8988T (cell line): ENCODE results near the gene HPCAL4.

ENCODE experiments used
- DNase-seq: peaks from one replicate; pipeline ENCODE4 v3.0.0; 2011

HPCAL4 gene

DNA sequence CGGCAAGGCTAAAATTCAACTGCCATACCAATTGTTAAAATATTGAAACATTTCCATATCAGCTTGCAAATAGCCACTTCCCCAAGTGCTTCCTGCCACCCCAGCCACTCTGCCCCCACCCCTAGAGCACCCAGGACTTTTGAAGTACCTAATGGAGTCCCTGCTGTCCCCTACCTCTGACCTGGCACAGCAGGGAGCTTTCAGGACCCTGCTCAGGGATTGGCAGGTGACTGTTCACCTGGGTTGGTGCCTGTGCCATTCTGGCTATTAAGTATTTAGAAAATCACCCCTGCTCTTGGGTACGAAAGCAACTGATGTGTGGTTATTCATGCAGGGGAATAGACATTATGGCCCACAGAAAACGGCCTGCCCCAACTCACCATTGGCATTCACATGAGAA is 9.1 kb upstream of the HPCAL4 start:
- DNase-seq: no peak

DNA sequence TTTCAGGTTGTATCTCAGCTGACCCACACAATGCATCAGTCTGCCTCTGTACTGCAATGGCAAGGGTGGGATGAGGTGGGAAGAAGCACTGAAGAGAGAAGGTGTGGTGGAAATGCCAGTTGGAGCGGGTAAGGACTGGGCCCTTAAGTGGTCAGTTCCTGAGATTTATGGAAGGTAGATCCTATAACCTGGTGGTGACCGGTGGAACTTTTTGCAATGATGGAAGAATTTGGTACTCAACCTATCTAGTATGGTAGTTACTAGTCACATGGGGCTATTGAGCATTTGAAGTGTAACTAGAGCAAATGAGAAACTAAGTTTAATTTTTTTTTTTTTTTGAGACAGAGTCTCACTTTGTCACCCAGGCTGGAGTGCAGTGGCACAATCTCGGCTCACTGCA is 8.2 kb upstream of the HPCAL4 start:
- DNase-seq: no peak

DNA sequence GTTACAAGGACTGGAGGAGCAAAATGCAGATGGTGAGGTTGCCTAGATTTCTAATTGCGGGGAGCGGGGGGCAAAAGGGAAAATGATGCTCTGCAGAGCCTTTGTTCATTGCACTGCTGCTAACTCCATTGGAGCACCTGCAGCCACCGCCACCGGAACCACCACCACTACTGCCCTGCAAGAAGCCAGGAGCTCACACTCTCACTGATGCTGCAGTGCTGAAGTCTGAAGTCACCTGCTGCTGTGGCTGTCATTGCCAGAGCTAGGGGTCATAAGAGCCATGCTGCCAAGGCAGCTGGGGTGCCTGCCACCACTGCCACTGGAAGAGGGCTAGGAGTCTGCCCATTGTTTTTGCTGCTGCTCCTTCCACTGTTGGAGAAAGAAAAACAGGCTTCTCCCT is 7.3 kb upstream of the HPCAL4 start:
- DNase-seq: no peak

DNA sequence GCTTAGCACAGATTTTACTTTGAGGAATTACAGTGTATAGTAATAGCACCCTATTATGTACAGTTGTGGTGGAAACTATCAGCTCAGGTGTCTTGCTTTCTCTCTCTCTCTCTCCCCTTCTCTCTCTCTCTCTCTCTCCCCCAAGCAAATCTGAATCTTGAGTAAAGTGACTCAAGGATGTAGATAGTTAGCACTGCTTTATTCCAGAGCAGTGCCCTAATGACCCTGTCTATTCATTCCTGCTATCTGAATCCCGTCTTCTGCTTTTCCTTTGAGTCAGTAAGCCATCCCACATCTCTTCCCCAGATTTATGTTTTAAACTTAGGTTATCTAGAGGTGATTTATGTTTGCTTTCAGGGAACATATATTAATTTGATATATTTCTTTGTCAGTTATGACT is 5.2 kb upstream of the HPCAL4 start:
- no peak for DNase-seq

DNA sequence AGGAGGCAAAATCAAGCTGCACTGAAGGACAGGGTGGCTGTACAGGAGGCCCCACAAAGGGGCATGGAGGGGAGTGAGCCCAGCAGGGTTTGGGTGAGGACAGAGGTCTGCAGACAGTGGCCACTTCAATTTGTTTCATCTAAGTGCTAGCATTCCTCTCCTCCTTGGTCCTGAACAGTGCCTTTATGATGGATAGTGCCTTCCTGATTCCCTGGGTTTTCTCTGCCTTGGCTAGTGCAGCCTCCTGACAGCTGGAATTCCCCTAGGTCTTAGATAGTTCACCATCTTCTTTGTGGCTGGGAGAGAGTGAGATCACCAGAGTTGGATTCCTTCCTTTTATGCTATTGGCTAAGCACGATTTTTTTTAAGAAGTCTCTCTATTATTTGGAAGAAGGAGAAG is 3.8 kb upstream of the HPCAL4 start:
- DNase-seq: no peak

DNA sequence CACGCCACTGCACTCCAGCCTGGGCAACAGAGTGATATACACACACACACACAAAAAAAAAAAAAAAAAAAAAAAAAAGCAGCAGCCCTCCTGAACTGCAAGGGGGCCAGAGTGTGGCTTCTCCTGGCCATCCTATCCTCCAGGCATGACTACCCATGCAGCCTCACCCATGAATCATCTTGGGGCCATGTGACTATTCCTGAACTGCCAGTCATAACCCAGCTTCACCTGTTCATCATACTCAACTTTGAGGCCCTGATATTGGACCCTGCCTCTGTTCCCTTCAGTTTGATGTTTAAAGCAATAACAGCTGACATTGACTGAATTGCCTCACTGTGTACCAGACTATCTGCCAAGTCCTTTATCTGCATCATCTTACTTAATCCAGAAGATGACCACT is 2.8 kb upstream of the HPCAL4 start:
- DNase-seq: no peak

DNA sequence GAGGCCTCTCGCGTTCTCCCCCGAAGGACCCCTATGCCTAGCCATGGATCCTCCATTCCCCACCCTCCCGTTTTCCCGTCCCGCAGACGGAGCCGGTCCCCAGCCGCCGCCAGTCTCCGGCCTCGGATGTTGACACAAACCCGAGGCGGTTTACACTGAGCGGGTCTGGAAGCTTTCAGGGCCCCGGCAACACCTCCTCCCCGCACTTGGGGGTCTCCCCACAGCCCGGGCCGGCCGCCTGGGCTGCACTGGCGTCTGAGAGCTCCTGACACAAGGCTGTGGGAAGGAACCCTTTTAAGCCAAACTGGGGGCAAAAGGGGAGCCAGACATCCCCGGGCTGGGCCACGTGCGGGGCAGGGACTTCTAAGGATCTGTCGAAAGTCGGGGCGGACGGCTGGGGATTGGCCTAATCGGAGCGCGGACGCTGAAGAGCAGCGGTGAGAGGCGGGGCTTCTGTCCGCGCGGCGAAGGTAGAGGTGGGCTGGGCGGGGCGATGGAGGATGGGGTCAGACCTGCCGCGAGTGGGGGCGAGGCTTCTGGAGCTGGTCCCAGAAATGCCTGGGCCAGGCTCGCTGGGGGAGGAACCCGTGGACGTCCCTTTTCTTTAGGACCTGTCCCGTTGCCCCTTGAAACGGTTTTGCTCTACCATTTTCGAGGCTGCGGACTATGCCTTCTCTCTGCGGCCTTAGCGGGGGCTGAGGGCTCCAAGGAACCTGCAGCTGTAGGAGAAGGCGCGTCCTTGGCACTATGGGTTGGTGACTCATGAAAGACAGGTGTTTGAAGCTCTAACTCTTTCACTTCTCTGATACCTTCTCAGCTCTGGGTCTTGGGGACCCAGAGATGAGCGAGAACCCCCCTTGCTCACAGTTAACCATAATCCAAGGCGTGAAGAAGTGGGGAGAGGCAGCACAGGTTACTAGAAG is 1.2 kb upstream of the HPCAL4 start:
- DNase-seq: no peak

DNA sequence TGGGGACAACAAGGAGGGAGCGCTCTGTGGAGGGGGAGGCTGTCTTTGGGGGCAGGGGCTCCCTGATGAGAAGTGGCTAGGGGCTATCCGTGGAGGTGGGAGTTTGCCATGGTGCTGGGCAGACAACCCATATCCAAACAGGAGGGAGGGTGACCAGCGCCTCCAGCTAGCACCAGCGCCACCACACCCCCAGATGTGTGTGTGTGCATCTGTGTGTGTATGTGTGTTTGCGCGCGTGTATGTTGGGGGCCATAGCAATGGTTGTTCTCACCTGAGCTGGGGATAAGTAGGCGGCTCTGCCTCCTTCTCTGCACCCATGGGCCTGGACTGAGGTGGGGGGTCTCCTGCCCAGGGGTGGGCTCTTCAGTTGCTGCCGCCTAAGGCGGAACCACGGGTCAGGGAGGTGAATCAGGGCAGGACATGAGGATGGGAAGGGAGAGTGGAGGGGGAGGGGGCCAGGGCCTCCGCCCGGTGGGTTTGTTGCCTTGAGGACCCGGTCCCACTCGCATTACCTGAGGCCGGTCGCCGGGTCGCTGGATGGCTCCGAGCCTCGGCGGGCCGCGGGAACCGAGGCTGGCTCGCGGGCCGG is 345 bp downstream of the HPCAL4 start:
- no peak for DNase-seq

DNA sequence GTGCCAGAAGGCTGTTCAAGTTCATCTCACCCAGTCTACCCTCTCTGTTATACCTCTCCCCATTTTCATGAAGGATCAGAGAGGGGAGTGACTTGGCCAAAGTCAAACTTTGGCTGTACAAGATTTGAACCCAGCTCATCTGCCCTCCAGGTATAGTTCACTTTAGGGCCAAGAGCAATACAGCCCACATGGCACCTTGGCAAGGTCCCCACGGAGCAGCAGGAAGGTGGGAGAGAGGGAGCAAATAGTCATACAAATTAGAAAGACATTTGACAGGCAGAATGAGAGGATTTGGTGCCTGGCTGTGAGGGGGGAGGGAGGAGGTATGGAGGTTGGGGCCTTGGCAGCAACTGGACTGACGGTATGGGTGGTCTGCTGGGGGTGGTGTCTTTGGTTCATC is 1.0 kb downstream of the HPCAL4 start:
- no peak for DNase-seq

DNA sequence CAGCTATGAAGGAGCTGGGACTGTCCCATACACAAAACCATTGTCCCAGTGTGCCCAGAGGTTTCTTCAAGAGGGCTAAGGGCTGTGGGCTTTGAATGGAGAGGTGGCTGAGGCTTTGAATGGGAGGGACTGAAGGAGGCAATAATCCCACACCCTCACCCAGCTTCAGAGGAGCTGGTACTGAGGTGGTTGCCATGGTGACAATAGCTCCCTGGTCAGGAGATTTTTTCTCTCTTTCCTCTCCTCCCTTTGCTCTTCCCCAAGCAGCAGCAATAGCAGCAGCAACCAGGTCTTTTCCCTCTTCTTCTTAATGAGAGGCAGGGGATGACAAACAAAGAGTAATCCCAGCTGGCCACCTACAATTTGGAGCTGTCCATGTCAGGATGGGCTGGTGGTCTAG is 1.6 kb downstream of the HPCAL4 start:
- DNase-seq: no peak

DNA sequence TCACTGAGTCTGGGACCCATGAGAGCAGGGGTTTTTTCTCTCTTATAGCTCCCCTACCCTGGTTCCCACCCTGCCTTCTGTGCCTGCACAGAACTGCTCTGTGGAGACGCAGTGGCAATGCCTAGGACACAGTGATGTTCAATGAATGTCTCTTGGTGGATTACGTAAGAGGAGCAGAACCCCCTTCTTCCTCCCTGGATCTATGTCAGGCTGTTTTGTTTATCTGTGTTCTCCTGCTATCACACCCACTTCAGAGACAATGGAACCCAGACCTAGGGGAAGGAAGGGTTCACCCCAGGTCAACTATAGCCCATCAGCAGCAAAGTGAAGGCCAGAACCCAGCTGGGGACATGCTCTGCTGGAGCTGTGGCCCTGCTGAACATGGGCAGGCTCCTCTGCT is 2.0 kb downstream of the HPCAL4 start:
- DNase-seq: no peak

DNA sequence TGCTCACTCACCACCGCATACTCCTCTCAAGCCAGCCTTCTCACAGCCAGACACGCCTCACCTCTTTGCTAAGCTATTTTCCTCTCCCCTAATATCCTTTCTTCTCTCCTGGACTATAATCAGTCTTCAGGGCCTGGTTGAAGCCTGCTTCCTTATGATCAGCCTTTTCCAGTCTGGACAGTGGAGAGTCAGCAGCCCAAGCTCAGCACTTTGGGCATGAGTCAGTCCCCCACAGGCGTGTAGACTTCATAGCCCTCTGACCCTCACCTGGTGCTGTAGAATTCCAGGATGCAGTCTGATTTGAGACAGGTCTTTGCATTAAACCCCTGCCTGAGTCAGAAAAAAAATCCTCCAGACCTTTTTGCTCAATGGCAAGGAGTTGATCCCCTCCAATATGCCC is 2.5 kb downstream of the HPCAL4 start:
- DNase-seq: no peak

DNA sequence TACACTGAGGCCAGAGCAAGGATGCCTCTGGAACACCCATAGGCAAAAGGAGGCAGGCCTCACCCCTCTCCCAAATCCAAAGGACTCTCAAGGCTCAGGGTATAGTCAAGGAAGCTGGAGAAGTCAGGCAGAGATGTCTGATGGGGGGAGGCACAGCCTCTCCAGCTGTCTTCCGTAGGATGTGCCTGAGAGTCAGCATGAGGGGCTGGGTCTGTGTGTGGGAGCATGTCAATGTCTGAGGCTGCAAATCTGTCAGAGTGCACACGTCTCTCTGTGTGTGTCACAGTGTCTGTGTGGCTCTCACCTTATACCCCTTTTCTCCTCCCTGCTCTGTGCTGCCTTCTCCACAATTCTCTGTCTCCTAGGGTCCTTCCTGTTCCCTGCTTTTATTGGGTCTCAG is 4.0 kb downstream of the HPCAL4 start:
- no peak for DNase-seq

DNA sequence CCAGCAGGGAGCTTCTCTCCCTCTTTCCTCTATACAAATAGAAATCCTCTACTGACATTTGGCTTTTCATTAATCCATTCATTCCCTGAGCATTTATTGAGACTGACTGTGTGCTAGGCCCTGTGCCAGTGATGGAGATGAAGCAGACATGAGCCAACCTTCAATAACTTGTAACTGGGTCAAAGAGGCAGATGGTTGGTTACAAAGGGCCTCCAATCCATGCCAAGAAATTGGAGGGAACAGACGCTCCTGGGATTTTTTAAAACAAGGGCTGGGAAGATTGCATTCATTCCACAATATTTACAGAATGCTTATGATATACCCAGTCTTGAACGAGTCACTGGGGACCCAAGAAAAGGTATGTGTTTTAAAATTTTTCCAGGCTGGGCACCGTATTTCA is 6.2 kb downstream of the HPCAL4 start:
- no peak for DNase-seq

DNA sequence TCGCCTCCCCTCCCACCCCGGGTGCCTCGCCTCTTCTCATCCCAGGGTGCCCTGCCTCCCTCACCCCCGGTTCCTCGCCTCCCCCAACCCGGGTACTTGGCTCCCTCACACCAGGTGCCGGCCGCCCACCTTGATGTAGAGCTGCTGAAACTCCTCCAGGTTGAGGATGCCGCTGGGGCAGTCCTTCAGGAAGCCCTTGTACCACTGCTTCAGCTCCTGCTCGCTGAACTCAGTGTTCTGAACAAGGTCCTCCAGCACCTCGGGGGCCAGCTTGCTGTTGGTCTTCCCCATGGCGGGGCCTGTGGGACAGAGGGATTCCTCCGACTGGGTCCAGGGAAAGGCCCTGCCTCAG is 6.9 kb downstream of the HPCAL4 start:
- no peak for DNase-seq

DNA sequence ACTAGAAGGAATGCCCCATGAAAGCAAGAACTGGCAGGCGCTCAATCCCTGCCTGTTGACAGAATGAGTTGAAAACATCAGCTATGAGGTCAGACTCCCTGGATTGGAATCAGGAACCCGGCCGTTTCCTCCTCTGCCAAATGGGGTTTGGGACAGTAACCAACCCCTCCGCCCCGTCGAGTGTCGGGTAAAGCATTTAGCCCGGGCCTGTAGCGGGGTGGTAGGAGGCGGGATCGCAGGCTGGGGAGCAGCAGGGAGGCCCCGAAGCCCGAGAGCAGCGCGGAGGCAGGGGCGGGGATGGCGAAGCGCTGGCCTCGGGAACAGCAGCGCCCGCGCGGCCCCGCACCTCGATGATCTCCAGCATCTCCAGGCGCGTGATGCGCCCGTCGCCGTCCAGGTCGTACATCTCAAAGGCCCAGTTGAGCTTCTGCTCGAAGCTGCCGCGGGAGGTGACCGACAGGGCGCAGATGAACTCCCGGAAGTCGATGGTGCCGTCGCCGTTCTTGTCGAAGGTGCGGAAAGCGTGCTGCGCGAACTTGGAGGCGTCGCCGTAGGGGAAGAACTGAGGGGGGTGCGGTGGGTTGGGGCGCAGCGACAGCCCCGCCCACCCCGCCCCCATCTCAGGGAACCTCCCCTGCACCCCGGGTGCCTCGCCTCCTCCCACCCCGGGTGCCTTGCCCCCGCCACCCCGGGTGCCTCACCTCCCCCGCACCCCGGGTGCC is 7.5 kb downstream of the HPCAL4 start:
- no peak for DNase-seq

DNA sequence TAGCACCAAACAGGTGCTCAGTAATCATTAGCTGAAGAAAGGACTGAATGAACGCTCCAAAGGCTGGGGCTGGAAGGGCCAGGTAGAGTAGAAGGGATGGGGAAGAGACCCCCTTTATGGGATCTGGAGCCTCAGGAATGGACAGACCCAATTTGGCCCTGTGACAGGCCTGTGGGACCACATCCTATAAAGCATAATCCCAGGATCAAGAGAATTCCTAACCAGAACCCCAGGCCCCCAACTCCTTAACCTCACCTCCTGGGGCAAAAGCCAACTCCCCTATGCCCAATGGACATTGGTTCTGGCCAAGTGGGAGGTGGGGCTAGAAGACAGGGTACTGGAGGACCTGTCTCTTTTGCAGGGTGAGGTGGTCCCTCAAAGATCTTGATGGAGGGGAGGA is 9.2 kb downstream of the HPCAL4 start:
- no peak for DNase-seq

DNA sequence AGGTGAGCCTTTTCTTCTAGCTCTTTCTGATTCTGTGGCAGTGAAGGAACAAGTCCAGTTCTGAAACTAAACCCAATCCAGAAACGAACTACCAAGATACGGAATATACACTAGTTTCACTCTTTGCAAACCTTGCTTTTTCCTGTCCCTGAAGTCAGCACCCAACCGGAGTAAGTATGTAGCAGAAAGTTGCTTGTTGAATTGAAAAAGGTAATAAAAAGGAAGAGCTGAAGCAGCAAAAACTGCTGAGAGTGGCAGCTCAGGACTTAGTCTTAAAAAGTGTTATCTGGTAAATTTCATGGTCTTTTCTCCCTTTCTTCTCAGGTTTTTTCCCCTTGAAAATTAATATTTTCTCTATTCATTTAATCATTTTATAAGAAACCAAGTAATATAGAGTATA is 9.9 kb downstream of the HPCAL4 start:
- DNase-seq: no peak

DNA sequence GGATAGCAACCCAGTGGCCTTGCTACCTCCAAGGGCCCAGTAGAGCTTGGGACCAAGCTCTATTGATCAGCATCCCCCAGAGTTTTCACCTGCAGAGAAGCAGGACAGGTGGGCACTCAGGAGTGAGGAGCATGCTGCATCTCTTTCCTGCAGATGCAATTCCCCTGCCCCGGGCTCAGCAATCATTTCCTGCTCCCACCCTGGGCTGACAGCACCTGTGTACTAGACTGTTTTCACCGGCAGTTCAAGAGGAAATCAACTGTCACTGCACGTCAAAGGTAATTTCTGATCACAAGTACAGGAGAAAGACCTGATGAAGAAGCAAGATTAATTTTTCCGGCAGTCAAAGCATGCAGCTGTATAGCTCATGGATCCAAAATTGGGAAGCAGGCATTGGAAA is 10.5 kb downstream of the HPCAL4 start:
- no peak for DNase-seq

DNA sequence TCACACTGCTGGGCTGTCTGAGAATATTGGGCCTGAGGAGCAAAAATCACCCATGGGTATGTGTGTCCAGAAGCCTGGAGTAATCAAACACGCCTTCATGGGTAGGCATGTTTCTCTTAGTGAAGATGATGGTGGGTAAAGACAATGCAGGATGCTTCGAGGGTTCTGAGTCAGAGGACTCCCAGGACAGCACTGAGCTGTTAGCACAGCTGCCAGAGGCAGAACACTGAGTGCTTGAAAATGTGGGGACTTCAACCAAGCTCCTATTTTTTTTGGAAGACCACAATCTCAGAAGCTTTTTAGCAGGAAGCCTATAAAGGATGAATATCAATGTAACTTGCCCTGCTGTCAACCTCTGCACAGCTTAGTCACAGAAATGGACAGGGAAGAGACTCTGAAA is 11.4 kb downstream of the HPCAL4 start:
- DNase-seq: no peak

DNA sequence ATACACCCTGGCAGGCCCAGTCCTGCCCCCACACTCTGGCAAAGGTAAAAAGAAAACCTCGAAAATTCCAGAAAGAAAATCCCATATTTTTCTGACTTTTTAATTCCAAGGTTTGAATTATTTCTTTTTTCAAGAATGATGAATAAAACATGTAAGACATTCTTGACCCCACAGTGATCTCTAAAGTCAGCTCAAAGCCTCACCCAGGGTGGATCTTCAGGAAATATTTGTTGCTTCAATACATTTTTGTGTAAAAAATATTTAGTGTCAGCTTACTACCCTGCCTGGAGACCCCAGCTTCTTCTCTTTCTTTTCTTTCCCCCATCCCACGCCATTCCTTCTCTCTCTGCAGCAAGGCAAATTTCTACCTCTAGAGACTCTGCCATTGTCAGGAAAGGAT is 12.3 kb downstream of the HPCAL4 start:
- DNase-seq: no peak

DNA sequence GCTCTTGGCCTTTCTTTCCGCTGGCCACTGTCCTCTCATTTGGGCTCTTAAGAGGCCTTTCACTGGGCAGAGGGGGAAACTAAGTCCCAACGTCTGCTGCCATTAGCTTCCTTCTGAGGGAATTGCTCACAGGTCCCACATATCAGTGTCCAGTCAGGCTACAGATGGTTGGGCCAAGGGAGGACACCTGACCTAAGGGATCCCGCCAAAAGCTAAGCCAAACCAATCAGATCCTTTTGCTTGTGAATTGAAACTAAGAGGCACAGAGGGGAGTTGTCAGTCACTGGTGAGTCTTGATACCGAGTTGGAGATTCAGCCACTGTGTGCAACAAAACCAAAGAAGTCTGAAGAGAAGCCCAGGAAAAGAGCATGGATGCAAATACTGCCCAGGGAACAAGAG is 13.6 kb downstream of the HPCAL4 start:
- DNase-seq: no peak

DNA sequence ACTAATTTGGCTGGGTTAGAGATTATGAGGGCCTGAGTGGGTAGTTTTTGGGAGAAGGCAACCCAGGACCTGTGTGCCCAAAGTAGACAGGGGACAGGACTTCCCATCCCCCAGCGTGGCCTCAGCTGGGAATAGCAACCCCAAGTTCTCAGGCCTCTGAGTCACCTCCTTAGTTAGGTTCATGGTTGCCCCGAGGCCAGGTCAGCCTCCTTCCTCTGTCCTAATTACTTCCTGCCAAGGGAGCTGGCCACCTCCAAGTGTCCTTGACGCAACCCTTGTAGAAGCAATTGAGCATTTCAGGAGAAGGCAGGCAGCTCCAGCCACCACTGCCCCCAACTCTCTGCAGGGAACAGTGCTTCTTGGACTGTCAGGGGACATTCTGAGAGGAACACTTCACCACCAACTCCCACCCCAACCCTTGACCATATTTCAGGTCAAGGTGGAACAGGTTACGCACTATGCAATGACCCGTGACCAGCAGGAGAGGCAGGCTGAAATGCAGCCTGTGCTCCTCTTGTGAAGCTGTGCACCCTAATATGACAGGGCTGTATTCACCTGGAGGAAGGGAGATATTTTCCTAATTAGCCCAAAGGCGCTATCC is 14.2 kb downstream of the HPCAL4 start:
- no peak for DNase-seq

DNA sequence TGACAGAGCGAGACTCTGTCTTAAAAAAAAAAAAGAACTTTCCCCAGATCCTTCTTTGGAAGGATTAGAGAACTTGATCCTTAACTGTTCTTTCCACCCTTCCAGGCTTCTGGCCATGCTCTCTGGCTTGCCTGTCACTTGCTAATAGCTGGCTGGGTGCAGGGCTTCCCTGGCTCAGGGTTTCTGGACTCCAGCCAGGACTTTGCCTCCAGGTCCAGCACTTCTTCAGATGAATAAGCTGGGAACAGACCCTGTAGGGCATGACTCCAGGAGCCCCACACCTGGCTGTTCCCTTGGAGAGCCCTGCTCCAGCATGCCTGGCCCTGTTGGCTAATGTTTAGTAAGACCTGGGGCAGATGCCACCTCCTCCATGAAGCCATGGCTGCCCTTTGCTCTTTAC is 16.0 kb downstream of the HPCAL4 start:
- DNase-seq: no peak
